NCI-H2029 treated with DMSO at 0.1 percent for 48 hours (cell line): ENCODE data around the gene FRMD1.

Experiments used
- DNase-seq: peaks from one replicate; lab custom pipeline; 2025; lab: John Stamatoyannopoulos, UW

The FRMD1 gene

GRCh38 chr6:168055696-168056489 is 23.1 kb downstream of the FRMD1 start:
- no peak for DNase-seq

GRCh38 chr6:168054765-168055560 is 24.0 kb downstream of the FRMD1 start:
- no peak for DNase-seq

- no peak for DNase-seq
Observed at GRCh38 chr6:168053957-168054471, 25.0 kb downstream of the FRMD1 start.

- DNase-seq, result no peak
Observed at GRCh38 chr6:168053086-168053956, 25.7 kb downstream of the FRMD1 start.

- no peak for DNase-seq
Observed at GRCh38 chr6:168052291-168052891, 26.6 kb downstream of the FRMD1 start.

- DNase-seq, result no peak
Observed at GRCh38 chr6:168051648-168052047, 27.4 kb downstream of the FRMD1 start.

GRCh38 chr6:168050881-168051586 is 28.0 kb downstream of the FRMD1 start:
- DNase-seq, result no peak

GRCh38 chr6:168050225-168050880 is 28.7 kb downstream of the FRMD1 start:
- DNase-seq, result no peak

GRCh38 chr6:168049706-168050224 is 29.2 kb downstream of the FRMD1 start:
- no peak for DNase-seq

GRCh38 chr6:168049277-168049676 is 29.7 kb downstream of the FRMD1 start:
- no peak for DNase-seq

- no peak for DNase-seq
Observed at GRCh38 chr6:168048724-168049025, 30.3 kb downstream of the FRMD1 start.

- DNase-seq, result no peak
Observed at GRCh38 chr6:168047841-168048723, 30.9 kb downstream of the FRMD1 start.

- DNase-seq, result no peak
Observed at GRCh38 chr6:168046696-168047095, 32.3 kb downstream of the FRMD1 start.

- DNase-seq, result no peak
Observed at GRCh38 chr6:168045706-168046620, 33.0 kb downstream of the FRMD1 start.

GRCh38 chr6:168045141-168045691 is 33.8 kb downstream of the FRMD1 start:
- no peak for DNase-seq

GRCh38 chr6:168044521-168045130 is 34.4 kb downstream of the FRMD1 start:
- no peak for DNase-seq

- DNase-seq, result no peak
Observed at GRCh38 chr6:168043848-168044415, 35.1 kb downstream of the FRMD1 start.
